ENCODE measurements around the gene HES5. TPM values are rescaled to one million over a fixed set of nuclear protein-coding genes. Genes with fewer than 3 reads are reported as not detected.

The HES5 gene
- total RNA-seq, 1 donor from 2014 or later, result not detected

- no peak for DNase-seq (ENCODE audit: extremely low spot score, unreplicated experiment)
- H3K4me1 Mint-ChIP-seq (ENCODE audit: unreplicated experiment), result peaks cover 33% of the 10 kb centered on the region
- H3K27ac Mint-ChIP-seq (ENCODE audit: unreplicated experiment), result peak overlapping the region; percentile 57
- H3K9me3 Mint-ChIP-seq (ENCODE audit: unreplicated experiment), result no peaks in the 10 kb centered on the region
- TF ChIP-seq CTCF (IDR thresholded peaks at IDR 0.05), result no peak
- peak overlapping the region; percentile 61 for H3K4me3 Mint-ChIP-seq (ENCODE audit: unreplicated experiment)
- no peaks in the 10 kb centered on the region for H3K27me3 Mint-ChIP-seq (ENCODE audit: unreplicated experiment)
- H3K36me3 Mint-ChIP-seq (ENCODE audit: unreplicated experiment), result no peaks in the 10 kb centered on the region
Observed at GRCh38 chr1:2547210-2548067, 17.4 kb upstream of the HES5 start.

GRCh38 chr1:2546515-2547209 is 16.6 kb upstream of the HES5 start:
- peak overlapping the region; percentile 61 for H3K4me3 Mint-ChIP-seq (ENCODE audit: unreplicated experiment)
- TF ChIP-seq CTCF (IDR thresholded peaks at IDR 0.05), result no peak
- DNase-seq (ENCODE audit: extremely low spot score, unreplicated experiment), result no peak

GRCh38 chr1:2545754-2546514 is 15.9 kb upstream of the HES5 start:
- Mint-ChIP-seq H3K27me3 (ENCODE audit: unreplicated experiment) (no peaks in the 10 kb centered on the region), H3K36me3 (ENCODE audit: unreplicated experiment) (no peaks in the 10 kb centered on the region), H3K4me3 (ENCODE audit: unreplicated experiment) (no peak overlapping the region), H3K27ac (ENCODE audit: unreplicated experiment) (no peak overlapping the region), H3K4me1 (ENCODE audit: unreplicated experiment) (peaks cover 42% of the 10 kb centered on the region), H3K9me3 (ENCODE audit: unreplicated experiment) (no peaks in the 10 kb centered on the region)
- TF ChIP-seq CTCF (IDR thresholded peaks at IDR 0.05), result no peak
- no peak for DNase-seq (ENCODE audit: extremely low spot score, unreplicated experiment)

More at GRCh38 chr1:2546515-2547209, 16.6 kb upstream of the HES5 start:
- no peaks in the 10 kb centered on the region for H3K36me3 Mint-ChIP-seq (ENCODE audit: unreplicated experiment)
- peaks cover 37% of the 10 kb centered on the region for H3K4me1 Mint-ChIP-seq (ENCODE audit: unreplicated experiment)
- no peaks in the 10 kb centered on the region for H3K27me3 Mint-ChIP-seq (ENCODE audit: unreplicated experiment)
- H3K9me3 Mint-ChIP-seq (ENCODE audit: unreplicated experiment), result no peaks in the 10 kb centered on the region
- no peak overlapping the region for H3K27ac Mint-ChIP-seq (ENCODE audit: unreplicated experiment)

- H3K4me3 Mint-ChIP-seq (ENCODE audit: unreplicated experiment), result no peak overlapping the region
- no peaks in the 10 kb centered on the region for H3K27me3 Mint-ChIP-seq (ENCODE audit: unreplicated experiment)
- no peak for DNase-seq (ENCODE audit: extremely low spot score, unreplicated experiment)
- H3K9me3 Mint-ChIP-seq (ENCODE audit: unreplicated experiment), result no peaks in the 10 kb centered on the region
- TF ChIP-seq CTCF (IDR thresholded peaks at IDR 0.05), result no peak
- peaks cover 42% of the 10 kb centered on the region for H3K4me1 Mint-ChIP-seq (ENCODE audit: unreplicated experiment)
- H3K36me3 Mint-ChIP-seq (ENCODE audit: unreplicated experiment), result no peaks in the 10 kb centered on the region
- peak overlapping the region; percentile 34 for H3K27ac Mint-ChIP-seq (ENCODE audit: unreplicated experiment)
Observed at GRCh38 chr1:2544875-2545640, 15.0 kb upstream of the HES5 start.
